ENCODE data around the gene TCEA3. TPM values are rescaled to one million over a fixed set of nuclear protein-coding genes. Genes with fewer than 3 reads are reported as not detected.
A peak's percentile ranks its signal among the peaks of the same experiment; 100 is the strongest.

The TCEA3 gene
- total and polyA plus RNA-seq, 2 donors (not counting 3 experiments of a cell fraction or from before 2014, with no cell fraction given), result 1.5 to 3.7 TPM

GRCh38 chr1:23400324-23401114, 24.0 kb downstream of the TCEA3 start:
- FAIRE-seq (peak; percentile 18), DNase-seq (ENCODE audit: low read depth, low spot score) (no peak)
- Histone ChIP-seq H3K36me3 (ENCODE audit: control insufficient read depth in 2 of 2, extremely low read depth in 1 of 2, insufficient read depth in 2 of 2, low read length in 2 of 2) (no peaks in the 10 kb centered on the region), H3K4me3 (replicated peaks in 1 of 3; ENCODE audit: insufficient read depth in 1 of 3, low read depth in 1 of 3, low read length in 3 of 3) (no peak overlapping the region), H3K4me1 (ENCODE audit: control insufficient read depth, extremely low read depth, insufficient read depth, low read length) (peaks cover 28% of the 10 kb centered on the region), H3K4me2 (ENCODE audit: insufficient read depth, low read length) (no peak overlapping the region), H3K27ac (ENCODE audit: insufficient read depth, low read depth, low read length) (no peak overlapping the region), H2AFZ (ENCODE audit: low read depth, low read length) (peak overlapping the region; percentile 27), H4K20me1 (replicated peaks; ENCODE audit: control insufficient read depth, extremely low read depth, insufficient read depth, low read length) (no peaks in the 10 kb centered on the region), H3K9ac (replicated peaks; ENCODE audit: extremely low read depth, insufficient read depth, low read length) (no peak overlapping the region), H3K9me3 (replicated peaks; ENCODE audit: control insufficient read depth, insufficient read depth, low read length) (no peaks in the 10 kb centered on the region), H3K9me1 (replicated peaks; ENCODE audit: control insufficient read depth, extremely low read depth, insufficient read depth, low read length) (no peaks in the 10 kb centered on the region), H3K79me2 (ENCODE audit: control insufficient read depth, insufficient read depth, low read length) (no peaks in the 10 kb centered on the region), H3K27me3 (ENCODE audit: control insufficient read depth in 2 of 2, insufficient read depth in 2 of 2, low read length in 2 of 2) (no peaks in the 10 kb centered on the region)
- dilution Hi-C loops (cut with MboI; ENCODE audit: extremely low pct_ligation_motif_present, low sequenced_read_pairs), result no loop called here
- TF ChIP-seq CTCF (IDR thresholded peaks at IDR 0.05; ENCODE audit: extremely low read depth in 1 of 2, insufficient read depth in 1 of 2, low read depth in 1 of 2, low read length in 2 of 2), result no peak
- TF ChIP-seq POLR2A (IDR thresholded peaks at IDR 0.05; ENCODE audit: low read depth, low read length), result no peak
- TF ChIP-seq POLR2AphosphoS5 (IDR thresholded peaks at IDR 0.05; ENCODE audit: insufficient read depth, low read depth, low read length), result no peak
- TF ChIP-seq GATA2 (IDR thresholded peaks at IDR 0.05; ENCODE audit: insufficient read depth, insufficient read length, low read depth, low read length), result no peak
- no peak for TF ChIP-seq JUN (IDR thresholded peaks at IDR 0.05; ENCODE audit: borderline replicate concordance, insufficient read depth, insufficient read length, low read depth)
- no peak for TF ChIP-seq EZH2 (IDR thresholded peaks at IDR 0.05; ENCODE audit: borderline replicate concordance, low read depth, low read length, severe bottlenecking)
- TF ChIP-seq MAX (IDR thresholded peaks at IDR 0.05; ENCODE audit: insufficient read depth, insufficient read length), result no peak
- intact Hi-C loops (cut with micrococcal nuclease), result no loop called here
- ChIA-PET POLR2A (interaction anchor here (0.5 kb wide), 1 partner anchor 607 kb away, joined by 4 read pairs; no protein-coding TSS in a partner anchor), CTCF (interaction anchor here (1.2 to 2.9 kb wide), 2 partner anchors 12 to 96 kb away, joined by 3 to 15 read pairs; no protein-coding TSS in a partner anchor)
- BruUV-seq (replicated peaks), result no TSS peak
